CD14-positive monocyte (primary cell): ENCODE data around the gene NEDD4L. TPM values are rescaled to one million over a fixed set of nuclear protein-coding genes. Genes with fewer than 3 reads are reported as not detected.

Source experiments
- DNase-seq, 3 donors: peaks; one replicate each; pipeline ENCODE4 v3.0.0-alpha.2; 2011 to 2022
- H2AFZ ChIP-seq: 2 replicates; pipeline ENCODE4 v1.6.0; 2012; ENCODE audit warnings: mild to moderate bottlenecking, low read depth, low read length, inconsistent platforms; ENCODE audit not compliant: insufficient read depth, poor library complexity, severe bottlenecking
- H3K27ac ChIP-seq, 2 donors: 1 replicate in 1 of 2; 2 replicates in 1 of 2; pipeline ENCODE4 v1.5.1; 2012 to 2013; ENCODE audit warnings: low read length in 2 of 2, control low read depth in 1 of 2, inconsistent platforms in 1 of 2, low read depth in 1 of 2, mild to moderate bottlenecking in 1 of 2
- H3K27me3 ChIP-seq, 2 donors: one replicate each; pipeline versions ENCODE4 v1.6.0 to v1.6.1; 2011 to 2013; ENCODE audit warnings: low read length in 2 of 2; ENCODE audit not compliant: control insufficient read depth in 2 of 2, insufficient read depth in 2 of 2
- H3K36me3 ChIP-seq, 2 donors: replicated peaks in 1 of 2; 1 replicate in 1 of 2; 2 replicates in 1 of 2; pipeline versions ENCODE4 v1.5.1 to v1.6.1; 2012 to 2013; ENCODE audit warnings: low read length in 2 of 2, control low read depth in 1 of 2, inconsistent platforms in 1 of 2, mild to moderate bottlenecking in 1 of 2; ENCODE audit not compliant: insufficient read depth in 2 of 2, control insufficient read depth in 1 of 2
- H3K4me1 ChIP-seq, 2 donors: 1 replicate in 1 of 2; 2 replicates in 1 of 2; pipeline versions ENCODE4 v1.5.1 to v1.6.1; 2012 to 2013; ENCODE audit warnings: low read length in 2 of 2, control low read depth in 1 of 2, inconsistent platforms in 1 of 2, mild to moderate bottlenecking in 1 of 2, moderate library complexity in 1 of 2; ENCODE audit not compliant: insufficient read depth in 2 of 2, control insufficient read depth in 1 of 2
- H3K4me2 ChIP-seq: replicated peaks from 2 replicates; pipeline ENCODE3; 2012; ENCODE audit warnings: low read length, moderate library complexity, mild to moderate bottlenecking; ENCODE audit not compliant: poor library complexity, severe bottlenecking; ENCODE audit errors: extremely low read depth
- H3K4me3 ChIP-seq, 3 experiments: fragments of 200-600 bp in 1 of 3; sonication (generic) in 1 of 3; replicated peaks in 1 of 3; 1 replicate in 2 of 3; 2 replicates in 1 of 3; pipeline ENCODE4 v1.5.1; 2011 to 2013; ENCODE audit warnings: low read length in 3 of 3, mild to moderate bottlenecking in 3 of 3, control low read depth in 2 of 3, low read depth in 2 of 3, inconsistent platforms in 1 of 3, moderate library complexity in 1 of 3
- H3K79me2 ChIP-seq: 2 replicates; pipeline ENCODE4 v1.6.0; 2012; ENCODE audit warnings: mild to moderate bottlenecking, control low read depth, inconsistent platforms, low read length, moderate library complexity; ENCODE audit not compliant: insufficient read depth
- H3K9ac ChIP-seq: 2 replicates; pipeline ENCODE4 v1.6.0; 2017; ENCODE audit warnings: low read length, mild to moderate bottlenecking; ENCODE audit not compliant: insufficient read depth, poor library complexity, severe bottlenecking
- H3K9me3 ChIP-seq, 2 donors: replicated peaks in 1 of 2; 1 replicate in 1 of 2; 2 replicates in 1 of 2; pipeline versions ENCODE4 v1.5.1 to v1.6.1; 2012 to 2013; ENCODE audit warnings: low read length in 2 of 2, control low read depth in 1 of 2; ENCODE audit not compliant: control insufficient read depth in 1 of 2, insufficient read depth in 1 of 2
- H4K20me1 ChIP-seq: 2 replicates; pipeline ENCODE4 v1.6.0; 2012; ENCODE audit warnings: mild to moderate bottlenecking, low read length, control low read depth, moderate library complexity; ENCODE audit not compliant: insufficient read depth
- H3K27ac Mint-ChIP-seq, 7 donors: one replicate each; pipeline ENCODE4 v1.8.0; 2020; ENCODE audit warnings: mild to moderate bottlenecking in 7 of 7, mixed read lengths in 7 of 7, moderate library complexity in 6 of 7, inconsistent platforms in 2 of 7
- H3K27me3 Mint-ChIP-seq, 3 donors: one replicate each; pipeline ENCODE4 v1.8.0; 2021 to 2022; ENCODE audit warnings: low read depth in 3 of 3, mild to moderate bottlenecking in 3 of 3, mixed read lengths in 3 of 3, moderate library complexity in 3 of 3, inconsistent platforms in 1 of 3
- H3K36me3 Mint-ChIP-seq, 2 donors: one replicate each; pipeline ENCODE4 v1.8.0; 2020; ENCODE audit warnings: mixed read lengths in 2 of 2, inconsistent platforms in 1 of 2, mild to moderate bottlenecking in 1 of 2
- H3K4me1 Mint-ChIP-seq: one replicate; pipeline ENCODE4 v1.8.0; 2020; ENCODE audit warnings: mild to moderate bottlenecking, mixed read lengths
- H3K4me3 Mint-ChIP-seq, 2 donors: one replicate each; pipeline ENCODE4 v1.8.0; 2020; ENCODE audit warnings: mild to moderate bottlenecking in 2 of 2, mixed read lengths in 2 of 2, moderate library complexity in 1 of 2
- H3K9me3 Mint-ChIP-seq, 7 donors: one replicate each; pipeline ENCODE4 v1.8.0; 2020 to 2022; ENCODE audit warnings: mixed read lengths in 7 of 7, mild to moderate bottlenecking in 6 of 7, moderate library complexity in 6 of 7, inconsistent platforms in 2 of 7
- CTCF ChIP-seq: fragments of 200-600 bp; IDR thresholded peaks from one replicate; pipeline ENCODE4 v1.8.0; 2022; ENCODE audit warnings: antibody characterized with exemption, mild to moderate bottlenecking
- WGBS: methylation state at CpG from one replicate; pipeline ENCODE4 v1.1.5; 2013; ENCODE audit warnings: missing lambda C conversion rate; ENCODE audit not compliant: insufficient coverage; 5-methylcytosine and 5-hydroxymethylcytosine counted together
- intact Hi-C, 2 donors: fragments of 100-400 bp; cut with micrococcal nuclease; formaldehyde crosslinking; loops; one replicate each; pipeline versions ENCODE4 v1.15.0 to v1.15.1; 2023
- polyA plus RNA-seq, 3 donors: library from polyadenylated mRNA; depleted of rRNA in 1 of 3; unstranded in 2 of 3; stranded (reverse) in 1 of 3; fragments of 300-500 nt in 2 of 3; fragments of >200 nt in 1 of 3; fragmentation: Illumina TruSeq in 2 of 3; gene quantifications; 1 replicate in 2 of 3; 2 replicates in 1 of 3; pipeline ENCODE4 v1.2.3, GENCODE V29; 2012 to 2021

The NEDD4L gene
- polyA plus RNA-seq, 3 donors, result 2.5 to 5.2 (median 4.5) TPM

DNA sequence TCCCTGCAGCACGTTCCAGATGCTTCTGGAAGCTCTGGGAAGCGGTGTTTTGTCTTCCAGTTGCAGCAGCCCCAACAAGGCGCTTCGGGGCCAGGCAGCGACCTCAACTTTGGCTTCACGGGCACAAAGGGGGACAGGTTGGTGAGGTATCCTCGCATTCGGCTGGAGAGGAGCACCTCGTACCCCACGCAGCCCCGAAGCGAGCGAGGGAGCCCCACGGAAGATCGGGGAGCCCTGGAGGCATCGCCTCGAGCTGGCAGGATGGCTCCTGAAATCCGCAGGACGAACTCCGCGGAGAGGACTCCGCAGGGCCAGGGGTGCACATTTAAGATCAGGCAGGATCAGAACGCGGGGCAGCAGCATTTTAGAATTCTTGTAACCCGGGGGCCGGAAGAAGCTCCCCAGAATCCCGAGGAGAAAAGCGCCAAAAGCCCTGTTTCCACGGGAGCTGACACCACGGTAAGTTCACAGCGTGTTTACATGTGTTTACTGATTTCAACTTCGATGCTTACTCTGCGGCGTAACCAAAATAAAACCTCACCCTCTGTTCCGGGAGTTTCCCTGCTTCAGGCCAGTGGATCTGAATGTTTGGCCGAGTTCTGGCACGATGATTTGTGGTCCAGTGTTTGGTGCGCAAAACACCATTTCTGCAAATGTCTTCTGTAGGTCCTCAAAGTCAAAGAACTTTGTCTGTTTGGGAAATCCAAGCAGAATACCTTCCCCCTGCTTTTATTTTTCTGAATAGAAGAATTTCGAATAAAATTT, 212.5 kb downstream of the NEDD4L start:
- H3K79me2 ChIP-seq, result no peaks in the 10 kb centered on the region
- H3K27me3 ChIP-seq, result no peaks in the 10 kb centered on the region
- no peaks in the 10 kb centered on the region for H3K36me3 ChIP-seq
- H3K4me1 ChIP-seq, result no peaks in the 10 kb centered on the region
- no peak overlapping the region for H3K27ac ChIP-seq
- Mint-ChIP-seq H3K9me3 (peaks cover 0 to 7% (median 3%) of the 10 kb centered on the region in 7 donors), H3K36me3 (peaks cover 0 to 2% of the 10 kb centered on the region in 2 donors), H3K27me3 (no peaks in the 10 kb centered on the region), H3K4me3 (no peak overlapping the region), H3K27ac (no peak overlapping the region), H3K4me1 (no peaks in the 10 kb centered on the region)
- no peak overlapping the region for H2AFZ ChIP-seq
- no peak overlapping the region for H3K4me3 ChIP-seq
- intact Hi-C loops, result no loop called here
- 98% methylated on average over 37 of the region's 39 CpGs for WGBS
- no peak for DNase-seq
- no peaks in the 10 kb centered on the region for H4K20me1 ChIP-seq
- no peak overlapping the region for H3K9ac ChIP-seq
- no peak overlapping the region for H3K4me2 ChIP-seq
- peaks cover 0 to 4% of the 10 kb centered on the region in 2 donors for H3K9me3 ChIP-seq
- no peak for TF ChIP-seq CTCF

DNA sequence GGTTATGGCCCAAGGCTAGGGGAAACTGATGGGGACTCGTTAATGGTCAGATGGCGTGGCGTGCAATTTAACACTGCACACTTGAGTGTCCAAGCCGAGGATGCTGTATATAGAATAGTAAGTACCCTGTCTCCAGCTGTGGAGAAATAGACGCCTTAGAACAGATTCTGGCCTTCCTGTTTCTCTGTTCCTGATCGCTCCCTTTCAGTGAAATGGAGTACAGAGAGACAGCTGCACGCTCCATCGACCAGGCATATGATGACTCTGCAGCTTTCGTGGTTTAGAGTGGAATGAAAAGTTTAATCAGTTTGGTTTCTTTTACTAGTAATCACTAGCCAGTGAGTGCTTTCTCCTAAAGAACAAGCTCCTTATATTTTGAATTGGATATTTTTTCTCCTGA, 213.4 kb downstream of the NEDD4L start:
- H3K36me3 Mint-ChIP-seq, result peaks cover 0 to 2% of the 10 kb centered on the region in 2 donors

More for the DNA sequence above, 213.4 kb downstream of the NEDD4L start:
- no peak for DNase-seq
- Histone ChIP-seq H3K4me3 (no peak overlapping the region), H3K9ac (no peak overlapping the region), H3K27me3 (no peaks in the 10 kb centered on the region), H3K79me2 (no peaks in the 10 kb centered on the region), H3K36me3 (no peaks in the 10 kb centered on the region), H3K4me1 (no peaks in the 10 kb centered on the region), H3K4me2 (no peak overlapping the region), H3K9me3 (peaks cover 0 to 4% of the 10 kb centered on the region in 2 donors), H4K20me1 (no peaks in the 10 kb centered on the region), H3K27ac (no peak overlapping the region), H2AFZ (no peak overlapping the region)
- Mint-ChIP-seq H3K4me1 (no peaks in the 10 kb centered on the region), H3K9me3 (peaks cover 0 to 7% (median 3%) of the 10 kb centered on the region in 7 donors), H3K4me3 (no peak overlapping the region), H3K27me3 (peaks cover 0 to 2% (median 0%) of the 10 kb centered on the region in 3 donors), H3K27ac (no peak overlapping the region)
- intact Hi-C loops, result no loop called here
- TF ChIP-seq CTCF, result no peak
- 33% methylated on average over 3 of the region's 9 CpGs for WGBS
